Tibial nerve (tissue), 3 donors: Measurements from ENCODE around the gene ZSCAN31.

Experiments
- POLR2A ChIP-seq, 2 donors: fragments of 450-650 bp; IDR thresholded peaks; one replicate each; pipeline ENCODE4 v1.6.1; 2017; ENCODE audit warnings: antibody characterized with exemption in 2 of 2, mild to moderate bottlenecking in 2 of 2, moderate library complexity in 2 of 2
- TF ChIP-seq, protein P1 (sequence below), 5 experiments: fragments of 200-600 bp in 3 of 5; fragments of 450-650 bp in 2 of 5; sonication (generic) in 3 of 5; IDR thresholded peaks; one replicate each; pipeline ENCODE4 v1.5.1; 2016 to 2019; ENCODE audit warnings: antibody characterized with exemption in 5 of 5, mild to moderate bottlenecking in 3 of 5, moderate library complexity in 2 of 5

GRCh38 chr6:28377879-28378278 lies 41.9 kb upstream of the ZSCAN31 start:
- TF ChIP-seq, protein P1, sequence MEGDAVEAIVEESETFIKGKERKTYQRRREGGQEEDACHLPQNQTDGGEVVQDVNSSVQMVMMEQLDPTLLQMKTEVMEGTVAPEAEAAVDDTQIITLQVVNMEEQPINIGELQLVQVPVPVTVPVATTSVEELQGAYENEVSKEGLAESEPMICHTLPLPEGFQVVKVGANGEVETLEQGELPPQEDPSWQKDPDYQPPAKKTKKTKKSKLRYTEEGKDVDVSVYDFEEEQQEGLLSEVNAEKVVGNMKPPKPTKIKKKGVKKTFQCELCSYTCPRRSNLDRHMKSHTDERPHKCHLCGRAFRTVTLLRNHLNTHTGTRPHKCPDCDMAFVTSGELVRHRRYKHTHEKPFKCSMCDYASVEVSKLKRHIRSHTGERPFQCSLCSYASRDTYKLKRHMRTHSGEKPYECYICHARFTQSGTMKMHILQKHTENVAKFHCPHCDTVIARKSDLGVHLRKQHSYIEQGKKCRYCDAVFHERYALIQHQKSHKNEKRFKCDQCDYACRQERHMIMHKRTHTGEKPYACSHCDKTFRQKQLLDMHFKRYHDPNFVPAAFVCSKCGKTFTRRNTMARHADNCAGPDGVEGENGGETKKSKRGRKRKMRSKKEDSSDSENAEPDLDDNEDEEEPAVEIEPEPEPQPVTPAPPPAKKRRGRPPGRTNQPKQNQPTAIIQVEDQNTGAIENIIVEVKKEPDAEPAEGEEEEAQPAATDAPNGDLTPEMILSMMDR (IDR thresholded peaks at IDR 0.05), result no peak
- TF ChIP-seq POLR2A (IDR thresholded peaks at IDR 0.05), result no peak
